Ovary (tissue), 9 donors: ENCODE measurements around the gene TMEM37. TPM values are rescaled to one million over a fixed set of nuclear protein-coding genes. Genes with fewer than 3 reads are reported as not detected.
A peak's percentile ranks its signal among the peaks of the same experiment; 100 is the strongest.

Experiments
- DNase-seq, 5 donors: peaks; one replicate each; pipeline ENCODE4 v3.0.0-alpha.2; 2019 to 2020
- H3K27ac ChIP-seq, 2 donors: fragments of 200-600 bp; one replicate each; pipeline versions ENCODE4 v1.5.1 to v1.8.0; 2019 to 2022
- H3K27me3 ChIP-seq: fragments of 200-600 bp; one replicate; pipeline ENCODE4 v1.8.0; 2022
- H3K36me3 ChIP-seq: fragments of 200-600 bp; sonication (generic); one replicate; pipeline ENCODE4 v1.5.1; 2019
- H3K4me1 ChIP-seq: one replicate; pipeline ENCODE4 v1.8.1; 2013; ENCODE audit warnings: mild to moderate bottlenecking, moderate library complexity; ENCODE audit not compliant: insufficient read depth
- H3K4me3 ChIP-seq: fragments of 200-600 bp; sonication (generic); one replicate; pipeline ENCODE4 v1.5.1; 2017
- H3K9me3 ChIP-seq, 2 donors: fragments of 200-600 bp in 1 of 2; sonication (generic) in 1 of 2; one replicate each; pipeline versions ENCODE4 v1.5.1 to v1.8.1; 2013 to 2019; ENCODE audit warnings: mild to moderate bottlenecking in 1 of 2, moderate library complexity in 1 of 2
- EP300 ChIP-seq: sonication (generic); formaldehyde crosslinking; IDR thresholded peaks from one replicate; pipeline ENCODE4 v1.6.1; 2017; ENCODE audit warnings: antibody characterized with exemption
- POLR2A ChIP-seq: fragments of 450-650 bp; IDR thresholded peaks from one replicate; pipeline ENCODE4 v1.6.1; 2017; ENCODE audit warnings: antibody characterized with exemption, mild to moderate bottlenecking, moderate library complexity
- WGBS, 3 donors: extraction: QIAGEN DNeasy Blood & Tissue Kit in 1 of 3; methylation state at CpG; one replicate each; pipeline versions ENCODE4 v1.1.5 to v1.1.7; 2013 to 2017; 5-methylcytosine and 5-hydroxymethylcytosine counted together
- intact Hi-C, 4 donors: fragments of 100-400 bp; cut with DNase I; formaldehyde crosslinking; loops; one replicate each; pipeline versions ENCODE4 v1.11.0 to v1.15.1; 2022 to 2023
- polyA plus RNA-seq, 2 donors: library from polyadenylated mRNA; stranded (reverse); fragments of 200-250 nt in 1 of 2; fragments of 350-450 nt in 1 of 2; fragmentation: Illumina TruSeq in 1 of 2; extraction: RNeasy Lipid Tissue Mini Kit (QIAGEN cat#74804) in 1 of 2; gene quantifications; one replicate each; pipeline ENCODE4 v1.2.3, GENCODE V29; 2013 to 2014
- total RNA-seq, 7 donors: library from RNA; depleted of rRNA in 2 of 7; stranded (reverse); fragments of >200 nt in 2 of 7; fragmentation: NEBNext Ultra II Directional in 3 of 7; extraction: Animal tissue kit (Norgen Biotek cat#: 25700) in 3 of 7; gene quantifications; one replicate each; pipeline versions ENCODE4 v1.1.0 to v1.2.4, GENCODE V29; 2016 to 2023
- TF ChIP-seq, protein P1 (sequence below), 3 donors: fragments of 450-650 bp in 2 of 3; fragments of 200-600 bp in 1 of 3; IDR thresholded peaks; one replicate each; pipeline versions ENCODE4 v1.5.1 to v1.8.0; 2016 to 2022; ENCODE audit warnings: antibody characterized with exemption in 3 of 3, mild to moderate bottlenecking in 1 of 3
- donor health status: DM: no; HTN: no; CAD: no; lungs with moderate emphysema.
- donor health status: DM: no; HTN: no; CAD: no.
- donor health status: Bipolar disorder and iron deficiency.
- donor health status: DM: yes; HTN: yes; CAD: no.
- donor health status: DM: no; HTN: no; CAD: no.
- donor health status: DM: yes; HTN: yes; CAD: no.

Gene TMEM37
- total and polyA plus RNA-seq, 9 donors = 9.5 to 32.5 (median 18.1) TPM

DNA sequence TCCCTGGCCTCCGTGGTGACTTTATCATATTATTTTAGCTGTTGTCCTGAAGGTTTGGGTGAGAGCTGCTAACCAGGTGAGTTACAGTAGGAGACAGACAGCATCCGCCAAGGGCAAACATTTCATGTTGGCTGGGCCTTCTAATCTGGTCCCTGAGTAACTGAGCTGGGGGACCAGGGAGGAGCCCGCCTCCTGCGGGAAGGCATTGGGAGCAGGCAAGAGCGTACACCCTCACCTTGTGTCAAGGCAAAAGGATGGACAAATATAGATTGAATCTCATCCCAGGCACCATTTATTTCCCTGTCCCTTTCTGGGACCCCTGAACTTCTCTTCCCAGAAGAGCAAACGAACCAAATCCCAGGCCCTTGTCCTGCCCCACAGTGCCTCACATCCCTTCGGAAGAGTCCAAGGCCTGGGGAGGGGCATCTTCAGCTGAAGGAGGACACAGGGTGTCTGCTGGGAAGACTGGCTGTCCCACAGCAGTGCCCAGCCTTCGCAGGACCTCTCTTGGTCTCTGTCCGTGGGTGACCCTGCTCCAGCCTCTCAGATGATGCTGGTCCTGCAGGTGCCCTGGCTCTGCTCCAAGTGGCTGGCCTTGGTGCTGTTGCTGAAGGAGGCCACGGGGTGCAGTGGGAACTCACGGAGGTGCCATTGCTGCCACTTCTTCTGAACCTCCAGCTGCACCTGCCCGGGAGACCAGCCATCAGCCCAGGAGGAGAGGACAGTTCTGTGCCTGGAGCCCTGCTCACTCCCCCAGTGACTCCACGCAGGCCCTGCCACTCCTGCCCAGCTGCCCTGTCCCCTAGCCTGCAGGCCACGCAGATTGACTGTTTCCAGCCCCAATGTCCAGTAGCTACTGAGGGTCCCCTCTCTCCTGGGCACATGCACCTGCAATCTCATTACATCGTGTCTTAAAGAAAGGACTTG is 8.2 kb downstream of the TMEM37 start:
- TF ChIP-seq, protein P1, sequence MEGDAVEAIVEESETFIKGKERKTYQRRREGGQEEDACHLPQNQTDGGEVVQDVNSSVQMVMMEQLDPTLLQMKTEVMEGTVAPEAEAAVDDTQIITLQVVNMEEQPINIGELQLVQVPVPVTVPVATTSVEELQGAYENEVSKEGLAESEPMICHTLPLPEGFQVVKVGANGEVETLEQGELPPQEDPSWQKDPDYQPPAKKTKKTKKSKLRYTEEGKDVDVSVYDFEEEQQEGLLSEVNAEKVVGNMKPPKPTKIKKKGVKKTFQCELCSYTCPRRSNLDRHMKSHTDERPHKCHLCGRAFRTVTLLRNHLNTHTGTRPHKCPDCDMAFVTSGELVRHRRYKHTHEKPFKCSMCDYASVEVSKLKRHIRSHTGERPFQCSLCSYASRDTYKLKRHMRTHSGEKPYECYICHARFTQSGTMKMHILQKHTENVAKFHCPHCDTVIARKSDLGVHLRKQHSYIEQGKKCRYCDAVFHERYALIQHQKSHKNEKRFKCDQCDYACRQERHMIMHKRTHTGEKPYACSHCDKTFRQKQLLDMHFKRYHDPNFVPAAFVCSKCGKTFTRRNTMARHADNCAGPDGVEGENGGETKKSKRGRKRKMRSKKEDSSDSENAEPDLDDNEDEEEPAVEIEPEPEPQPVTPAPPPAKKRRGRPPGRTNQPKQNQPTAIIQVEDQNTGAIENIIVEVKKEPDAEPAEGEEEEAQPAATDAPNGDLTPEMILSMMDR (IDR thresholded peaks at IDR 0.05) = no peak
- TF ChIP-seq POLR2A = no peak
- TF ChIP-seq EP300 = no peak
- no peaks in the 10 kb centered on the region for H3K27me3 ChIP-seq
- H3K4me3 ChIP-seq = no peak overlapping the region
- peaks cover 1% of the 10 kb centered on the region for H3K4me1 ChIP-seq
- H3K27ac ChIP-seq = no peak overlapping the region
- WGBS, 3 donors = 73 to 80% (median 74%) methylated on average over 14 to 15 of the region's 15 CpGs
- H3K9me3 ChIP-seq = no peaks in the 10 kb centered on the region
- intact Hi-C loops = no loop called here
- H3K36me3 ChIP-seq = no peaks in the 10 kb centered on the region
- DNase-seq = peak in 2 of 5 donors; percentile 30 to 50

DNA sequence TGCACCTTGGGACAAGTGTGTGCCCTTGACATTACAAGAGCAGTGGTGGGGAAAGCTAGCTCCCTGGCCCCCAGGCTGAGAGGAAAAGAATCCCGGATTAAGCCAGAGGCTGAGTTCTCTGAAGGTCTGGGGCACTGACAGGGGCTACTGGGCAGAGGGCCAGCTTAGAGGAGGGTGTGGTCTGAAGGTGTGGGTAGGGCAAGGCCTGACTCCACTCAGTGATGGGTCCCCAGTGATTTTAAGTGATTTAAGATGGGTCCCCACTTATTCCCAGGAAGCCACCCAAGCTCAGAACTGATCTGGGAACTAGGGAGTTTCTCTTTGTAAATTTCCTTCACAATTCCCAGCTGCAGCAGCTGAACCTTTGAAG is 8.8 kb downstream of the TMEM37 start:
- peaks cover 1% of the 10 kb centered on the region for H3K4me1 ChIP-seq
- 36 to 46% (median 40%) methylated on average over 1 of the region's 1 CpG for WGBS, 3 donors
- DNase-seq = no peak
- no peaks in the 10 kb centered on the region for H3K9me3 ChIP-seq
- no peaks in the 10 kb centered on the region for H3K36me3 ChIP-seq
- intact Hi-C loops = no loop called here
- H3K4me3 ChIP-seq = no peak overlapping the region
- TF ChIP-seq, protein P1 (IDR thresholded peaks at IDR 0.05) = no peak
- TF ChIP-seq EP300 = no peak
- no peak for TF ChIP-seq POLR2A
- H3K27ac ChIP-seq = no peak overlapping the region
- H3K27me3 ChIP-seq = no peaks in the 10 kb centered on the region

DNA sequence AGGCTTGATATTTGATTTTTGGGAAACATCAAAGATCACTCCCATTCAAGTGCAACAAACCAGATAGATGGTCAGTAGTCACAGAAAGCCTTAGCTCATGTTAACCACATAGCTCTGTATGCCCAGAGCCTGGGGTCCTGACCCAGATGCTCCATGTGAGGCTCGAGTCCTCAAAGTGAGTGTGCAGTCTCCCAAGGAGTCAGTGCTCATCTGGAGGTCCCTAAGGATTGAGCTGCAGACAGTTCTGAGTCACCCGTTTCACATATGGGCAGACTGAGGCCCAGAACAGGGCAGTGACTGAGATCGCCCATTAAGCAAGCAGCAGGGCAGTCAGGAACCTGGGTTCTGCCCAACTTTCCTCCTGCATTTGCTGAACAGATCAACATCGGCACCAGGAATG is 9.2 kb downstream of the TMEM37 start:
- no peak for DNase-seq
- H3K4me3 ChIP-seq = no peak overlapping the region
- no peak overlapping the region for H3K27ac ChIP-seq
- peaks cover 1% of the 10 kb centered on the region for H3K4me1 ChIP-seq
- H3K27me3 ChIP-seq = no peaks in the 10 kb centered on the region
- intact Hi-C loops = no loop called here
- H3K36me3 ChIP-seq = no peaks in the 10 kb centered on the region
- no peak for TF ChIP-seq POLR2A
- TF ChIP-seq, protein P1 (IDR thresholded peaks at IDR 0.05) = no peak
- no peak for TF ChIP-seq EP300
- H3K9me3 ChIP-seq = no peaks in the 10 kb centered on the region
- 75 to 78% (median 76%) methylated on average over 4 of the region's 4 CpGs for WGBS, 3 donors

DNA sequence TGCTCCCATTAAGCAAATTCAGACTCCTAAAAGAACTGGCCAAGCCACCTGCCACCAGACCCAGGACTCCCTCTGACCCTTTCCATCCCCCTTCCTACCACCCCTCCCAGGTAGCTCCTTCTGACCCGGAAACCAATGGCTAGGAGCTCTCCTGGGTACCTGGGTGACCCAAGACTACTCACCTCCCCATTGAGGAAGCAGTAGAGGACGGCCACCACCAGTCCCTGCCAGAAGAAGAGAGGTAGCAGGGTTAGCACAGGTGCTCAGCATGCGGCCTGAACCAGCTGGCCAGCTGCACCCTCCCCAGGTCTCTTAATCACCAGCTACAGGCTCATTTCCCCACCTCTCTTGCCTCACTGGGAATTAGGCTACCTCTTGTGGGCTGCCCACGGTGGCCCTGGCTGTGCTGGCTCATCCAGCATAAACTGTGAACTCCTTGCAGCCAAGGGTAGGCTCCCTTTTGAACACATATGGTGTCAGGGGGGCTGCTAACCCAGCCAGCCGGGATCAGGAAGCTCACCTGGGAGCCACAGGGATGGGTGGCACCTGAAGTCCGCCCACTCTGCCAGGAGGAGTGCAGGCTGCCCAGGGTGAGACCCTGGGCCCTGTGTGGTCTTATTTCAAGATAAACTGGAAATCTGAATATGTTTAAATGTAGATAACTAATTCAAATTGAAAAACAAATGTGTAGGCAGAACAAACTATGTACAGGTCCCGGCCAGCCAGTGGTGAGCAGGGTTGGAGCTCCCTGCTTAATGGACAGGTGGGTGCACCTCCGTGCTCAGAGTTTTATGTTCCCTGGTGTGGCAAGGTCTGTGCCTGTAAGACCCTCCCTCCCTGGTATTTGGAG is 9.9 kb downstream of the TMEM37 start:
- Histone ChIP-seq H3K4me1 (peaks cover 1% of the 10 kb centered on the region), H3K27me3 (no peaks in the 10 kb centered on the region), H3K9me3 (no peaks in the 10 kb centered on the region), H3K4me3 (no peak overlapping the region), H3K36me3 (no peaks in the 10 kb centered on the region), H3K27ac (no peak overlapping the region)
- no peak for DNase-seq
- intact Hi-C loops = no loop called here
- TF ChIP-seq EP300 = no peak
- TF ChIP-seq POLR2A = no peak
- TF ChIP-seq, protein P1 (IDR thresholded peaks at IDR 0.05) = no peak
- 78 to 86% (median 84%) methylated on average over 7 to 8 of the region's 8 CpGs for WGBS, 3 donors
